GM21423 (cell line): Measurements from ENCODE around the gene STX5.
"Not testable (repeated sequence)": the region's sequence is repeated elsewhere in the genome, so short reads cannot be mapped to it uniquely, and the experiment has no call there.

Experiments used
- ATAC-seq: cut with Tn5 transposase; IDR thresholded peaks from one replicate; pipeline ENCODE4 v1.9.1; 2021; ENCODE audit warnings: mild to moderate bottlenecking, moderate library complexity; ENCODE audit not compliant: unreplicated experiment

The STX5 gene

GRCh38 chr11:62832336-62833234, 734 bp upstream of the STX5 start, which contains the start of gene TEX54:
TEX54 (minus strand) TSS chr11:62832841.
- peak; percentile 9 for ATAC-seq

GRCh38 chr11:62830904-62831519, 839 bp downstream of the STX5 start:
- ATAC-seq = peak; percentile 5

- not testable (repeated sequence) for ATAC-seq
Measured at GRCh38 chr11:62828130-62828529, 3.7 kb downstream of the STX5 start.

GRCh38 chr11:62823677-62824076, 8.2 kb downstream of the STX5 start:
- no peak for ATAC-seq

- ATAC-seq = no peak
Measured at GRCh38 chr11:62817129-62817528, 14.7 kb downstream of the STX5 start.

- no peak for ATAC-seq
Measured at GRCh38 chr11:62816557-62816956, 15.3 kb downstream of the STX5 start.

- no peak for ATAC-seq
Measured at GRCh38 chr11:62811659-62812058, 20.2 kb downstream of the STX5 start.

- ATAC-seq = no peak
Measured at GRCh38 chr11:62810748-62811147, 21.1 kb downstream of the STX5 start.

- no peak for ATAC-seq
Measured at GRCh38 chr11:62806611-62807121, 25.2 kb downstream of the STX5 start.

- ATAC-seq = no peak
Measured at GRCh38 chr11:62805961-62806441, 25.9 kb downstream of the STX5 start.

GRCh38 chr11:62805076-62805892, 26.6 kb downstream of the STX5 start, which contains the start of gene NXF1:
NXF1 (minus strand) TSS chr11:62805440; CDS start chr11:62805356, 84 bp downstream.
- peak; percentile 88 for ATAC-seq

GRCh38 chr11:62804310-62805075, 27.4 kb downstream of the STX5 start:
- no peak for ATAC-seq

- ATAC-seq = no peak
Measured at GRCh38 chr11:62801071-62801470, 30.8 kb downstream of the STX5 start.

- ATAC-seq = no peak
Measured at GRCh38 chr11:62799486-62799885, 32.4 kb downstream of the STX5 start.

GRCh38 chr11:62796281-62796680, 35.6 kb downstream of the STX5 start:
- ATAC-seq = no peak

GRCh38 chr11:62794201-62794775, 37.6 kb downstream of the STX5 start:
- ATAC-seq = no peak

- no peak for ATAC-seq
Measured at GRCh38 chr11:62792202-62792575, 39.7 kb downstream of the STX5 start.

GRCh38 chr11:62791501-62792201, 40.2 kb downstream of the STX5 start, which contains the start of gene TMEM223:
TMEM223 (minus strand) TSS chr11:62792006; CDS start chr11:62791994, 12 bp downstream.
- ATAC-seq = peak; percentile 62

GRCh38 chr11:62789576-62789975, 42.3 kb downstream of the STX5 start:
- no peak for ATAC-seq
